GM19468 (cell line): ENCODE results near the gene ABCD4.
"Not testable (repeated sequence)": the region's sequence is repeated elsewhere in the genome, so short reads cannot be mapped to it uniquely, and the experiment has no call there.

ENCODE experiments used
- ATAC-seq: cut with Tn5 transposase; IDR thresholded peaks from one replicate; pipeline ENCODE4 v1.9.1; 2021; ENCODE audit warnings: mild to moderate bottlenecking, moderate library complexity, moderate number of reproducible peaks; ENCODE audit not compliant: unreplicated experiment; ENCODE audit errors: extremely low read depth

ABCD4 gene

GRCh38 chr14:74308695-74309094 is 6.0 kb upstream of the ABCD4 start:
- no peak for ATAC-seq

GRCh38 chr14:74302152-74302628 is 544 bp downstream of the ABCD4 start:
- ATAC-seq, result no peak

GRCh38 chr14:74301594-74302151 is 1.1 kb downstream of the ABCD4 start:
- no peak for ATAC-seq

- ATAC-seq, result no peak
Observed at GRCh38 chr14:74299061-74299545, 3.6 kb downstream of the ABCD4 start.

- no peak for ATAC-seq
Observed at GRCh38 chr14:74297986-74298385, 4.7 kb downstream of the ABCD4 start.

- ATAC-seq, result no peak
Observed at GRCh38 chr14:74296037-74296467, 6.7 kb downstream of the ABCD4 start.

GRCh38 chr14:74293606-74294005 is 9.1 kb downstream of the ABCD4 start:
- ATAC-seq, result no peak

- no peak for ATAC-seq
Observed at GRCh38 chr14:74292061-74292460, 10.7 kb downstream of the ABCD4 start.

- ATAC-seq, result no peak
Observed at GRCh38 chr14:74290415-74290814, 12.3 kb downstream of the ABCD4 start.

- ATAC-seq, result no peak
Observed at GRCh38 chr14:74289801-74290200, 12.9 kb downstream of the ABCD4 start.

- no peak for ATAC-seq
Observed at GRCh38 chr14:74286736-74287135, 16.0 kb downstream of the ABCD4 start.

GRCh38 chr14:74281069-74281468 is 21.7 kb downstream of the ABCD4 start:
- no peak for ATAC-seq

- ATAC-seq, result no peak
Observed at GRCh38 chr14:74278080-74278479, 24.7 kb downstream of the ABCD4 start.

- no peak for ATAC-seq
Observed at GRCh38 chr14:74275241-74275841, 27.4 kb downstream of the ABCD4 start.

- no peak for ATAC-seq
Observed at GRCh38 chr14:74271365-74271764, 31.4 kb downstream of the ABCD4 start.

- ATAC-seq, result not testable (repeated sequence)
Observed at GRCh38 chr14:74270382-74271177, 32.2 kb downstream of the ABCD4 start.

GRCh38 chr14:74267588-74267987 is 35.1 kb downstream of the ABCD4 start:
- no peak for ATAC-seq

- ATAC-seq, result no peak
Observed at GRCh38 chr14:74265301-74265965, 37.3 kb downstream of the ABCD4 start.

GRCh38 chr14:74263921-74264320 is 38.8 kb downstream of the ABCD4 start:
- no peak for ATAC-seq

GRCh38 chr14:74263181-74263580 is 39.6 kb downstream of the ABCD4 start:
- ATAC-seq, result no peak

- ATAC-seq, result no peak
Observed at GRCh38 chr14:74262076-74262475, 40.7 kb downstream of the ABCD4 start.
